GM23338 (cell line): ENCODE data around the gene GRIFIN.

Experiments
- CREB1 ChIP-seq: fragments of 250-450 bp; sonication (Bioruptor Pico); IDR thresholded peaks from 2 replicates; pipeline ENCODE4 v1.5.0; 2020; ENCODE audit warnings: low read depth, mild to moderate bottlenecking, moderate library complexity
- CTCF ChIP-seq, 2 experiments: fragments of 200-600 bp in 1 of 2; sonication (generic) in 1 of 2; conservative IDR thresholded peaks; 2 replicates each; pipeline versions ENCODE4 v1.5.1 to v1.6.1; 2016 to 2017; ENCODE audit warnings: antibody characterized with exemption in 2 of 2, low read depth in 2 of 2, mild to moderate bottlenecking in 2 of 2, moderate library complexity in 1 of 2
- ETS1 ChIP-seq: IDR thresholded peaks from 2 replicates; pipeline ENCODE4 v1.6.1; 2016; ENCODE audit warnings: antibody characterized with exemption
- EZH2 ChIP-seq: fragments of 200-600 bp; sonication (generic); IDR thresholded peaks from one replicate; pipeline ENCODE4 v1.8.0; 2017; ENCODE audit warnings: antibody characterized with exemption, mild to moderate bottlenecking, low read depth; ENCODE audit not compliant: unreplicated experiment
- EZH2phosphoT487 ChIP-seq: fragments of 200-600 bp; sonication (generic); IDR thresholded peaks from one replicate; pipeline ENCODE4 v1.8.1; 2018; ENCODE audit warnings: antibody characterized with exemption; ENCODE audit not compliant: unreplicated experiment
- POLR2AphosphoS5 ChIP-seq: IDR thresholded peaks from 2 replicates; pipeline ENCODE4 v1.6.1; 2016; ENCODE audit warnings: antibody characterized with exemption, low read depth

- TF ChIP-seq CTCF (conservative IDR thresholded peaks at IDR 0.05; ENCODE audit: low read depth in 2 of 2) (no peak), EZH2 (no peak), EZH2phosphoT487 (no peak), CREB1 (CRISPR knock-in tag) (no peak), POLR2AphosphoS5 (no peak), ETS1 (no peak)
Measured at GRCh38 chr7:2520761-2521290, 44.6 kb upstream of the GRIFIN start.
